HS-27A (cell line): ENCODE results near the gene ZGRF1.
A peak's percentile ranks its signal among the peaks of the same experiment; 100 is the strongest.
"Not testable (repeated sequence)": the region's sequence is repeated elsewhere in the genome, so short reads cannot be mapped to it uniquely, and the experiment has no call there.

Experiments used
- DNase-seq: peaks from one replicate; pipeline ENCODE4 v3.0.0-alpha.2; 2012; ENCODE audit warnings: low read depth, missing footprints

The ZGRF1 gene

GRCh38 chr4:112644595-112645535, 8.2 kb upstream of the ZGRF1 start:
- not testable (repeated sequence) for DNase-seq

- DNase-seq = no peak
Measured at GRCh38 chr4:112642526-112642925, 5.8 kb upstream of the ZGRF1 start.

- no peak for DNase-seq
Measured at GRCh38 chr4:112637552-112637866, 800 bp upstream of the ZGRF1 start.

GRCh38 chr4:112633477-112634235, 3.1 kb downstream of the ZGRF1 start:
- DNase-seq = no peak

GRCh38 chr4:112626228-112626627, 10.5 kb downstream of the ZGRF1 start:
- no peak for DNase-seq

- no peak for DNase-seq
Measured at GRCh38 chr4:112616984-112617383, 19.7 kb downstream of the ZGRF1 start.

GRCh38 chr4:112612814-112613213, 23.9 kb downstream of the ZGRF1 start:
- DNase-seq = not testable (repeated sequence)

- DNase-seq = peak; percentile 38
Measured at GRCh38 chr4:112604589-112604988, 32.1 kb downstream of the ZGRF1 start.

- no peak for DNase-seq
Measured at GRCh38 chr4:112594993-112595392, 41.7 kb downstream of the ZGRF1 start.

GRCh38 chr4:112593438-112594133, 43.1 kb downstream of the ZGRF1 start:
- no peak for DNase-seq

GRCh38 chr4:112592717-112593116, 44.0 kb downstream of the ZGRF1 start:
- DNase-seq = no peak

GRCh38 chr4:112591593-112591992, 45.1 kb downstream of the ZGRF1 start:
- no peak for DNase-seq

GRCh38 chr4:112589206-112589605, 47.5 kb downstream of the ZGRF1 start:
- no peak for DNase-seq

GRCh38 chr4:112585977-112586736, 50.6 kb downstream of the ZGRF1 start:
- no peak for DNase-seq

- no peak for DNase-seq
Measured at GRCh38 chr4:112567536-112567935, 69.2 kb downstream of the ZGRF1 start.

- no peak for DNase-seq
Measured at GRCh38 chr4:112564706-112565270, 71.9 kb downstream of the ZGRF1 start.

GRCh38 chr4:112563431-112564200, 73.1 kb downstream of the ZGRF1 start:
- no peak for DNase-seq

- DNase-seq = no peak
Measured at GRCh38 chr4:112562254-112562879, 74.3 kb downstream of the ZGRF1 start.

GRCh38 chr4:112560084-112560483, 76.6 kb downstream of the ZGRF1 start:
- no peak for DNase-seq

GRCh38 chr4:112559053-112559452, 77.7 kb downstream of the ZGRF1 start:
- no peak for DNase-seq
